Esophagus squamous epithelium (tissue), 4 donors: ENCODE results near the gene MRAP2.

Source experiments
- POLR2A ChIP-seq, 4 donors: fragments of 450-650 bp; IDR thresholded peaks; one replicate each; pipeline ENCODE4 v1.6.1; 2017; ENCODE audit warnings: antibody characterized with exemption in 4 of 4, mild to moderate bottlenecking in 4 of 4, moderate library complexity in 3 of 4
- TF ChIP-seq, protein P1 (sequence below), 6 experiments: fragments of 450-650 bp in 4 of 6; fragments of 200-600 bp in 2 of 6; sonication (generic) in 2 of 6; IDR thresholded peaks; one replicate each; pipeline ENCODE4 v1.5.1; 2016 to 2019; ENCODE audit warnings: antibody characterized with exemption in 6 of 6, mild to moderate bottlenecking in 4 of 6, moderate library complexity in 4 of 6

DNA sequence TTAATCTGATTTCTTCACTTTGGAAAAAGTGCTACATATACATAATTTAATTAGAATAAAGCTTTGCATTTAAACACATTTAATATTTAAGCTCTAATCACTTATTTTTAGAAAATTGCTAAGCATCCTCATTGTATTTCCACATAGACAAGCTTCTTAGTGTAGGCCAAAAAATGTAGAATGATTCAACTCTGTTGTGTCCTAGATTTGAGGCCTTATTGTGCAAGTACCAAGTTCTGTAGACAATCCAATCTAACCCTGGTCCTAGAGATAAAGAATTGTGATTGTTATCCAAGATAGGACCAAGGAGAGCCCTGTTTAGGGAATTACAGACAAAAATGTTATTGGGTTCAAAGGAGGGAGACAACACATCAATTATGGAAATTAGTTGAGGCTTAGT is 27.6 kb downstream of the MRAP2 start:
- TF ChIP-seq, protein P1, sequence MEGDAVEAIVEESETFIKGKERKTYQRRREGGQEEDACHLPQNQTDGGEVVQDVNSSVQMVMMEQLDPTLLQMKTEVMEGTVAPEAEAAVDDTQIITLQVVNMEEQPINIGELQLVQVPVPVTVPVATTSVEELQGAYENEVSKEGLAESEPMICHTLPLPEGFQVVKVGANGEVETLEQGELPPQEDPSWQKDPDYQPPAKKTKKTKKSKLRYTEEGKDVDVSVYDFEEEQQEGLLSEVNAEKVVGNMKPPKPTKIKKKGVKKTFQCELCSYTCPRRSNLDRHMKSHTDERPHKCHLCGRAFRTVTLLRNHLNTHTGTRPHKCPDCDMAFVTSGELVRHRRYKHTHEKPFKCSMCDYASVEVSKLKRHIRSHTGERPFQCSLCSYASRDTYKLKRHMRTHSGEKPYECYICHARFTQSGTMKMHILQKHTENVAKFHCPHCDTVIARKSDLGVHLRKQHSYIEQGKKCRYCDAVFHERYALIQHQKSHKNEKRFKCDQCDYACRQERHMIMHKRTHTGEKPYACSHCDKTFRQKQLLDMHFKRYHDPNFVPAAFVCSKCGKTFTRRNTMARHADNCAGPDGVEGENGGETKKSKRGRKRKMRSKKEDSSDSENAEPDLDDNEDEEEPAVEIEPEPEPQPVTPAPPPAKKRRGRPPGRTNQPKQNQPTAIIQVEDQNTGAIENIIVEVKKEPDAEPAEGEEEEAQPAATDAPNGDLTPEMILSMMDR (IDR thresholded peaks at IDR 0.05) = no peak
- no peak for TF ChIP-seq POLR2A (IDR thresholded peaks at IDR 0.05)
